Stimulated activated CD8-positive, alpha-beta memory T cell treated with anti-CD3 and anti-CD28 coated beads, Interleukin-15, amount 100 ng/mL, for 1 hour (primary cell): ENCODE data around the gene IL17RE.
"Not testable (repeated sequence)": the region's sequence is repeated elsewhere in the genome, so short reads cannot be mapped to it uniquely, and the experiment has no call there.

Source experiments
- DNase-seq: peaks from one replicate; pipeline ENCODE4 v3.0.0-alpha.2; 2020; ENCODE audit warnings: low read depth

The IL17RE gene

GRCh38 chr3:9934235-9934621 is 31.6 kb downstream of the IL17RE start:
- no peak for DNase-seq

- no peak for DNase-seq
Observed at GRCh38 chr3:9934993-9935392, 32.3 kb downstream of the IL17RE start.

- no peak for DNase-seq
Observed at GRCh38 chr3:9935966-9936510, 33.4 kb downstream of the IL17RE start.

- no peak for DNase-seq
Observed at GRCh38 chr3:9937486-9938238, 35.0 kb downstream of the IL17RE start.

- DNase-seq = no peak
Observed at GRCh38 chr3:9938966-9939365, 36.3 kb downstream of the IL17RE start.

- DNase-seq = not testable (repeated sequence)
Observed at GRCh38 chr3:9939906-9940305, 37.3 kb downstream of the IL17RE start.

- no peak for DNase-seq
Observed at GRCh38 chr3:9940746-9941145, 38.1 kb downstream of the IL17RE start.

GRCh38 chr3:9942164-9942563 is 39.5 kb downstream of the IL17RE start:
- no peak for DNase-seq

GRCh38 chr3:9942934-9943690 is 40.5 kb downstream of the IL17RE start:
- DNase-seq = no peak

GRCh38 chr3:9944271-9944670 is 41.6 kb downstream of the IL17RE start:
- DNase-seq = no peak

GRCh38 chr3:9945358-9945757 is 42.7 kb downstream of the IL17RE start:
- no peak for DNase-seq

GRCh38 chr3:9946112-9947024 is 43.7 kb downstream of the IL17RE start:
- DNase-seq = peak; percentile 45

GRCh38 chr3:9947025-9947995 is 44.7 kb downstream of the IL17RE start:
- no peak for DNase-seq

GRCh38 chr3:9948586-9948985 is 45.9 kb downstream of the IL17RE start:
- no peak for DNase-seq

GRCh38 chr3:9949115-9949514 is 46.5 kb downstream of the IL17RE start:
- no peak for DNase-seq

- DNase-seq = no peak
Observed at GRCh38 chr3:9949626-9950025, 47.0 kb downstream of the IL17RE start.

GRCh38 chr3:9951126-9951525 is 48.5 kb downstream of the IL17RE start:
- DNase-seq = no peak

GRCh38 chr3:9951598-9951961 is 48.9 kb downstream of the IL17RE start:
- no peak for DNase-seq

GRCh38 chr3:9951962-9952805 is 49.5 kb downstream of the IL17RE start, which contains the start of gene PRRT3:
TSS of gene PRRT3 (minus strand) at chr3:9952408. CDS start at chr3:9950115, 2,293 bp downstream.
- DNase-seq = no peak

- no peak for DNase-seq
Observed at GRCh38 chr3:9955067-9955502, 52.4 kb downstream of the IL17RE start.
